Measurements from ENCODE around the gene CDH3. TPM values are rescaled to one million over a fixed set of nuclear protein-coding genes. Genes with fewer than 3 reads are reported as not detected.

Gene CDH3
- total and polyA plus RNA-seq, 2 of the 13 experiments (the other 11 are each of a cell fraction or from before 2014, with no cell fraction given), result 0.11 TPM; not detected in 1

DNA sequence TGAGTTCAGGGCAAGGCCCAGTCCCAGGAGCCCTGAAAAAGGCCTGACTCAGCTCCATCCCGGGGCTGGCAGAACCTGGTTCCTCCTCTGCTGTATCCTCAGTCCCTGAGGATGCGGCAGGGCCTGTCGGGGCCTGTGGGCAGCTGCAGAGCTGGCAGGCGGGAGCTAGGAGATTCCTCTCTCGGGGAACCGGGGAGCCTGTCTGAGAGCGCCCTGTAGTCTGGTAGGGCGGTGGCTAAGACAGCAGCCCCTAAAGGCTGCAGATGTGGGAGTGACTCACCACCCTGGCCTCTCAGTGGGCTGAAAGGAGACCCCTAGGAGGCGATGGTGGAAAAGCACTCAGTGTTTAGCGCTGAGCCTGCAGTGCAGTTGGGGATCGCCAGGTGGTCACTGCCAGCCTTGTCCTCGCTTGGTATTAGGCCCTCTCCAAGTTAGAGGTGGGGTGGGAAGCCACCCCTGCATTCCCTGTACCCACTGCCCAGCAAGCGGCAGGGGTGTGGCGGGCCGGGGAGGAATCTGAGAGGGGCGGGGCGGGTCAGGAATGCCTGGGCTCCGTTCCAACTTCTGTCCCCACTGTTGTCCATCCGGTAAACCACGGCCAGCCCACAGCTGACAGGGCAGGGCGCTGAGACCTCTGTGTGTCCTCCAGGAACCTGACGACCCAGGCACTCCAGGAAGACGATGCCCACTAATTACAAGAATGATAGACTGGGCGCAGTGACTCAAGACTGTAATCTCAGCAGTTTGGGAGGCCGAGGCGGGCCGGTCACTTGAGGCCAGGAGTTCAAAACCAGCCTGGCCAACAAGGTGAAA, 62.4 kb downstream of the CDH3 start (continued):
- TF ChIP-seq, protein P1, sequence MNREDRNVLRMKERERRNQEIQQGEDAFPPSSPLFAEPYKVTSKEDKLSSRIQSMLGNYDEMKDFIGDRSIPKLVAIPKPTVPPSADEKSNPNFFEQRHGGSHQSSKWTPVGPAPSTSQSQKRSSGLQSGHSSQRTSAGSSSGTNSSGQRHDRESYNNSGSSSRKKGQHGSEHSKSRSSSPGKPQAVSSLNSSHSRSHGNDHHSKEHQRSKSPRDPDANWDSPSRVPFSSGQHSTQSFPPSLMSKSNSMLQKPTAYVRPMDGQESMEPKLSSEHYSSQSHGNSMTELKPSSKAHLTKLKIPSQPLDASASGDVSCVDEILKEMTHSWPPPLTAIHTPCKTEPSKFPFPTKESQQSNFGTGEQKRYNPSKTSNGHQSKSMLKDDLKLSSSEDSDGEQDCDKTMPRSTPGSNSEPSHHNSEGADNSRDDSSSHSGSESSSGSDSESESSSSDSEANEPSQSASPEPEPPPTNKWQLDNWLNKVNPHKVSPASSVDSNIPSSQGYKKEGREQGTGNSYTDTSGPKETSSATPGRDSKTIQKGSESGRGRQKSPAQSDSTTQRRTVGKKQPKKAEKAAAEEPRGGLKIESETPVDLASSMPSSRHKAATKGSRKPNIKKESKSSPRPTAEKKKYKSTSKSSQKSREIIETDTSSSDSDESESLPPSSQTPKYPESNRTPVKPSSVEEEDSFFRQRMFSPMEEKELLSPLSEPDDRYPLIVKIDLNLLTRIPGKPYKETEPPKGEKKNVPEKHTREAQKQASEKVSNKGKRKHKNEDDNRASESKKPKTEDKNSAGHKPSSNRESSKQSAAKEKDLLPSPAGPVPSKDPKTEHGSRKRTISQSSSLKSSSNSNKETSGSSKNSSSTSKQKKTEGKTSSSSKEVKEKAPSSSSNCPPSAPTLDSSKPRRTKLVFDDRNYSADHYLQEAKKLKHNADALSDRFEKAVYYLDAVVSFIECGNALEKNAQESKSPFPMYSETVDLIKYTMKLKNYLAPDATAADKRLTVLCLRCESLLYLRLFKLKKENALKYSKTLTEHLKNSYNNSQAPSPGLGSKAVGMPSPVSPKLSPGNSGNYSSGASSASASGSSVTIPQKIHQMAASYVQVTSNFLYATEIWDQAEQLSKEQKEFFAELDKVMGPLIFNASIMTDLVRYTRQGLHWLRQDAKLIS (CRISPR knock-in tag; IDR thresholded peaks at IDR 0.05), result no peak
- TF ChIP-seq MIER2 (CRISPR knock-in tag; IDR thresholded peaks at IDR 0.05) (0 out of 2 replicates have a peak, but pooled peaks have one; percentile 36), ZNF563 (CRISPR knock-in tag; IDR thresholded peaks at IDR 0.05) (0 out of 2 replicates have a peak, but pooled peaks have one; percentile 53), ZNF274 (CRISPR knock-in tag; IDR thresholded peaks at IDR 0.05) (peak; percentile 30; the same call in 1 of the 2 replicates), GPN1 (CRISPR knock-in tag; IDR thresholded peaks at IDR 0.05; ENCODE audit: borderline replicate concordance) (no peak), ARNT (IDR thresholded peaks at IDR 0.05) (no peak), YY1 (IDR thresholded peaks at IDR 0.05; ENCODE audit: insufficient read depth, insufficient replicate concordance, low read depth, low read length) (peak; percentile 26), PAWR (CRISPR knock-in tag; IDR thresholded peaks at IDR 0.05; ENCODE audit: borderline replicate concordance) (0 out of 2 replicates have a peak, but pooled peaks have one; percentile 50), ZNF260 (CRISPR knock-in tag; IDR thresholded peaks at IDR 0.05; ENCODE audit: borderline replicate concordance, low read depth) (no peak), AKAP8 (CRISPR knock-in tag; IDR thresholded peaks at IDR 0.05) (no peak), ZNF850 (CRISPR knock-in tag; conservative IDR thresholded peaks at IDR 0.05) (no peak), ZNF713 (CRISPR knock-in tag; IDR thresholded peaks at IDR 0.05) (no peak), PAF1 (CRISPR knock-in tag; IDR thresholded peaks at IDR 0.05) (no peak), E2F1 (CRISPR knock-in tag; IDR thresholded peaks at IDR 0.05) (no peak), ZNF234 (CRISPR knock-in tag; conservative IDR thresholded peaks at IDR 0.05) (no peak), CEBPG (CRISPR knock-in tag; IDR thresholded peaks at IDR 0.05) (no peak), ZNF446 (CRISPR knock-in tag; IDR thresholded peaks at IDR 0.05) (no peak), KDM2A (CRISPR knock-in tag; IDR thresholded peaks at IDR 0.05; ENCODE audit: borderline replicate concordance, low read depth) (peak; percentile 10; the same call in 1 of the 2 replicates), ZSCAN25 (CRISPR knock-in tag; IDR thresholded peaks at IDR 0.05) (peak; percentile 100), ELF1 (CRISPR knock-in tag; IDR thresholded peaks at IDR 0.05) (no peak), SAP130 (CRISPR knock-in tag; IDR thresholded peaks at IDR 0.05; ENCODE audit: low read depth) (peak; percentile 66)
- TF ChIP-seq, protein P2, sequence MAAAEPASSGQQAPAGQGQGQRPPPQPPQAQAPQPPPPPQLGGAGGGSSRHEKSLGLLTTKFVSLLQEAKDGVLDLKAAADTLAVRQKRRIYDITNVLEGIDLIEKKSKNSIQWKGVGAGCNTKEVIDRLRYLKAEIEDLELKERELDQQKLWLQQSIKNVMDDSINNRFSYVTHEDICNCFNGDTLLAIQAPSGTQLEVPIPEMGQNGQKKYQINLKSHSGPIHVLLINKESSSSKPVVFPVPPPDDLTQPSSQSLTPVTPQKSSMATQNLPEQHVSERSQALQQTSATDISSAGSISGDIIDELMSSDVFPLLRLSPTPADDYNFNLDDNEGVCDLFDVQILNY (CRISPR knock-in tag; conservative IDR thresholded peaks at IDR 0.05), result no peak
- TF ChIP-seq, protein P3, sequence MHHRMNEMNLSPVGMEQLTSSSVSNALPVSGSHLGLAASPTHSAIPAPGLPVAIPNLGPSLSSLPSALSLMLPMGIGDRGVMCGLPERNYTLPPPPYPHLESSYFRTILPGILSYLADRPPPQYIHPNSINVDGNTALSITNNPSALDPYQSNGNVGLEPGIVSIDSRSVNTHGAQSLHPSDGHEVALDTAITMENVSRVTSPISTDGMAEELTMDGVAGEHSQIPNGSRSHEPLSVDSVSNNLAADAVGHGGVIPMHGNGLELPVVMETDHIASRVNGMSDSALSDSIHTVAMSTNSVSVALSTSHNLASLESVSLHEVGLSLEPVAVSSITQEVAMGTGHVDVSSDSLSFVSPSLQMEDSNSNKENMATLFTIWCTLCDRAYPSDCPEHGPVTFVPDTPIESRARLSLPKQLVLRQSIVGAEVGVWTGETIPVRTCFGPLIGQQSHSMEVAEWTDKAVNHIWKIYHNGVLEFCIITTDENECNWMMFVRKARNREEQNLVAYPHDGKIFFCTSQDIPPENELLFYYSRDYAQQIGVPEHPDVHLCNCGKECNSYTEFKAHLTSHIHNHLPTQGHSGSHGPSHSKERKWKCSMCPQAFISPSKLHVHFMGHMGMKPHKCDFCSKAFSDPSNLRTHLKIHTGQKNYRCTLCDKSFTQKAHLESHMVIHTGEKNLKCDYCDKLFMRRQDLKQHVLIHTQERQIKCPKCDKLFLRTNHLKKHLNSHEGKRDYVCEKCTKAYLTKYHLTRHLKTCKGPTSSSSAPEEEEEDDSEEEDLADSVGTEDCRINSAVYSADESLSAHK (CRISPR knock-in tag; IDR thresholded peaks at IDR 0.05; ENCODE audit: borderline replicate concordance), result no peak
